Karpas-422 (cell line): Measurements from ENCODE around the gene SLC35E1. TPM values are rescaled to one million over a fixed set of nuclear protein-coding genes. Genes with fewer than 3 reads are reported as not detected.
"Not testable (repeated sequence)": the region's sequence is repeated elsewhere in the genome, so short reads cannot be mapped to it uniquely, and the experiment has no call there.

Source experiments
- DNase-seq: peaks from one replicate; pipeline ENCODE4 v3.0.0-alpha.2; 2015
- H2AFZ ChIP-seq: fragments of 200-600 bp; sonication (generic); 2 replicates; pipeline ENCODE4 v1.6.1; 2014; ENCODE audit warnings: antibody characterized with exemption, low read length, mixed read lengths
- H3K27ac ChIP-seq: fragments of 200-600 bp; sonication (generic); 2 replicates; pipeline ENCODE4 v1.5.1; 2014; ENCODE audit warnings: mild to moderate bottlenecking, low read length, moderate library complexity
- H3K27me3 ChIP-seq: fragments of 200-600 bp; sonication (generic); 2 replicates; pipeline ENCODE4 v1.6.1; 2014; ENCODE audit warnings: low read length, mixed read lengths
- H3K36me3 ChIP-seq: fragments of 200-600 bp; sonication (generic); 2 replicates; pipeline ENCODE4 v1.6.1; 2014; ENCODE audit warnings: low read length, mixed read lengths; ENCODE audit not compliant: insufficient read depth
- H3K4me1 ChIP-seq: fragments of 200-600 bp; sonication (generic); 2 replicates; pipeline ENCODE4 v1.6.1; 2014; ENCODE audit warnings: mild to moderate bottlenecking, low read length, mixed read lengths
- H3K4me2 ChIP-seq: fragments of 200-600 bp; sonication (generic); 2 replicates; pipeline ENCODE4 v1.6.1; 2014; ENCODE audit warnings: low read length, low read depth, mild to moderate bottlenecking; ENCODE audit not compliant: poor library complexity, severe bottlenecking
- H3K4me3 ChIP-seq: fragments of 200-600 bp; sonication (generic); 2 replicates; pipeline ENCODE4 v1.5.1; 2014; ENCODE audit warnings: mild to moderate bottlenecking, antibody characterized with exemption, low read length, mixed read lengths
- H3K79me2 ChIP-seq: fragments of 200-600 bp; sonication (generic); 2 replicates; pipeline ENCODE4 v1.6.1; 2014; ENCODE audit warnings: mild to moderate bottlenecking, low read length, mixed read lengths
- H3K9ac ChIP-seq: fragments of 200-600 bp; sonication (generic); 2 replicates; pipeline ENCODE4 v1.6.0; 2014; ENCODE audit warnings: low read length
- H3K9me2 ChIP-seq: fragments of 200-600 bp; sonication (generic), shearing (Covaris generic); replicated peaks from 2 replicates; pipeline ENCODE4 v1.6.0; 2014; ENCODE audit warnings: mild to moderate bottlenecking, low read length, moderate library complexity; ENCODE audit not compliant: insufficient read depth
- H3K9me3 ChIP-seq: fragments of 300-700, 200-600 bp; sonication (generic); 2 replicates; pipeline ENCODE4 v1.6.1; 2014; ENCODE audit warnings: low read length, mixed read lengths
- H4K20me1 ChIP-seq: fragments of 200-600 bp; sonication (generic); 2 replicates; pipeline ENCODE4 v1.6.1; 2014; ENCODE audit warnings: mild to moderate bottlenecking, antibody characterized with exemption, low read length, low read depth; ENCODE audit not compliant: insufficient read depth
- total RNA-seq: library from RNA; depleted of rRNA; stranded (reverse); fragments of >200 nt; shearing (Covaris generic); gene quantifications from 2 replicates; pipeline ENCODE4 v1.2.3, GENCODE V29; 2014; ENCODE audit warnings: low replicate concordance

The SLC35E1 gene
- total RNA-seq, 1 experiment from 2014 or later: 33.5 TPM

DNA sequence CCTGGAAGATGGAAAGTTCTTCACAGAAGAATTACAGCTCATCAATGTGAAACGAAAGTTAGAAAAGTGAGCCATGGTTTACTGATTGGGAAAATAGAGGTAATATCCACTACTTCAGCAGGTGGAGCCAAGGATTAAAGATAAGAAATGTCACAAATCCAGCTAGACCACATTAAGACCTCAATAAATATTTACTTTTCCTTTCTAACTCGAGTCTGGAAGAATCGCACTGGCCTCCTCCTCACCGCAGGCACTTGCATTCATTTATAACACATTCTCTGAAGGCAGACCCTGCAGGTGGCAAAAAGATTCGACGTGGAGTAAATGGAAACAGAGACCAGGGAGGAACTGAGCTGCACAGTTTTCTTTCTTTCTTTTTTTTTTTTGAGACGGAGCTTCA lies 7.4 kb downstream of the SLC35E1 start:
- DNase-seq: no peak
- no peak overlapping the region for H2AFZ ChIP-seq

DNA sequence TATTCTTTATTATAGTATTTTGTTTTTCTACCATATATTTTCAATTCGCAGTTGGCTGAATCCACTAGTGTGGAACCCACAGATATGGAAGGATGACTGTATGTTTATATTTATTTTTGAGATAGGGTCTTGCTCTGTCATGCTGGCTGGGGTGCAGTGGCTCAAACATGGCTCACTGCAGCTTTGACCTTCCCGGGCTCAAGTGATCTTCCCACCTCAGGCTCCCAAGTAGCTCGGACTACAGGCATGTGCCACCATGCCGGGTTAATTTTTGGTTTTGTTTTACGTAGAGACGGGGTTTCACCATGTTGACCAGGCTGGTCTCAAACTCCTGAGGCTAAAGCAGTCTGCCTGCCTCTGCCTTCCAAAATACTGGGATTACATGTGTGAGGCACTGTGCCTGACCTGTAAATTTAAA lies 9.6 kb downstream of the SLC35E1 start:
- Histone ChIP-seq H3K4me3 (no peak overlapping the region), H3K4me2 (no peak overlapping the region), H3K9me2 (no peaks in the 10 kb centered on the region), H3K9me3 (no peaks in the 10 kb centered on the region), H3K79me2 (peaks cover 11% of the 10 kb centered on the region), H3K36me3 (peaks cover 38% of the 10 kb centered on the region), H3K4me1 (no peaks in the 10 kb centered on the region), H2AFZ (no peak overlapping the region), H3K27me3 (no peaks in the 10 kb centered on the region), H3K9ac (no peak overlapping the region), H4K20me1 (no peaks in the 10 kb centered on the region), H3K27ac (no peak overlapping the region)
- no peak for DNase-seq

More for the DNA sequence above, 7.4 kb downstream of the SLC35E1 start:
- peaks cover 45% of the 10 kb centered on the region for H3K36me3 ChIP-seq
- peaks cover 4% of the 10 kb centered on the region; the same call in 1 of the 2 replicates for H4K20me1 ChIP-seq
- no peaks in the 10 kb centered on the region for H3K9me2 ChIP-seq
- H3K79me2 ChIP-seq: peaks cover 26% of the 10 kb centered on the region
- no peak overlapping the region for H3K4me3 ChIP-seq
- H3K9ac ChIP-seq: no peak overlapping the region
- no peak overlapping the region for H3K27ac ChIP-seq
- no peak overlapping the region for H3K4me2 ChIP-seq
- H3K4me1 ChIP-seq: no peaks in the 10 kb centered on the region
- no peaks in the 10 kb centered on the region for H3K9me3 ChIP-seq
- no peaks in the 10 kb centered on the region for H3K27me3 ChIP-seq

DNA sequence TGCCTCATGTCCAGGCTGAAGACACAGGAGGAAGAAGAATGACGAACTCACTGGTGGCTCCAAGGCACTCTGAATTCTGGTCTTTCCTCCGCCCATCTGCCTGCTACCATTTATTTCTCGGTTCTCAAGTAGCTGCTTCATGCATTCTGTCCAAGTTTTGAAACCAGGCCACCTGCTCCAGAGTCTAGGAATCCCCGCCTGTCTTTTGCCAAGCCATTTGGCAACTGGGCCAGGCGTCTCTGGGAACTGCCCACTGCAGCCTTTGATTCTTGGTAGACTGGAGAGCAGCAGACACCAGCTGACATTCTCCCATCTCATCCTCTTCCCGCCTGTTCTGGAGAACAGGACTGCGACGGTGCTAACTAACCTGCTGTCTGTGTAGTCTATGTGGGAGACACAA lies 10.8 kb downstream of the SLC35E1 start:
- Histone ChIP-seq H3K27me3 (no peaks in the 10 kb centered on the region), H3K9ac (no peak overlapping the region), H3K9me2 (no peaks in the 10 kb centered on the region), H3K79me2 (peaks cover 11% of the 10 kb centered on the region), H3K9me3 (no peaks in the 10 kb centered on the region), H3K4me3 (no peak overlapping the region), H3K4me1 (no peaks in the 10 kb centered on the region), H3K4me2 (no peak overlapping the region), H4K20me1 (no peaks in the 10 kb centered on the region), H3K27ac (no peak overlapping the region), H3K36me3 (peaks cover 26% of the 10 kb centered on the region; the same call in 1 of the 2 replicates), H2AFZ (no peak overlapping the region)
- DNase-seq: no peak

DNA sequence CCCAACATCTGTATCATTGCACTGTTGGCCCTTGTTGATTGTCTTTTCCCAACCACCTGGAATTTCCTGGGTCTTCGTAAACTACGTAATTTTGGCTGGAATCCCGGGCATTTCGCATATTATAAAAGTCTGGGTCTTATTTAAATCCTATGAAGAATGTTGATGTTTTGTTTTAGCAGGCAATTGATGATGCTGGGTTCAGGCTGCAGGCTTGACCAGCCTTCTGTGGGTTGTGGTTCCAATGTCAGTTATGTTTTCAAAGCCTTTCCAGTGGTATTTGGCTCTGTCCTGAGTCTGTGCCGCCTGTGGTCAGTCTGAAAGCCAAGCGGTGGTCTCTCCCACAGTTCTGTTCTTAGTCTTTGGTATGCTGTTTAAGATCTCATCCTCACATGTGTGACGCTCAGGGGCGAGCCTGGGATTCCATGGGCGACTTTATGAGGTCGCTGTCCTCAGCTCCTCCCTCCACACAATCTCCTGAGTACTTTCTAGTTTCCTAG lies 12.4 kb downstream of the SLC35E1 start:
- Histone ChIP-seq H3K36me3 (peaks cover 23% of the 10 kb centered on the region; the same call in 1 of the 2 replicates), H3K4me1 (no peaks in the 10 kb centered on the region)

DNA sequence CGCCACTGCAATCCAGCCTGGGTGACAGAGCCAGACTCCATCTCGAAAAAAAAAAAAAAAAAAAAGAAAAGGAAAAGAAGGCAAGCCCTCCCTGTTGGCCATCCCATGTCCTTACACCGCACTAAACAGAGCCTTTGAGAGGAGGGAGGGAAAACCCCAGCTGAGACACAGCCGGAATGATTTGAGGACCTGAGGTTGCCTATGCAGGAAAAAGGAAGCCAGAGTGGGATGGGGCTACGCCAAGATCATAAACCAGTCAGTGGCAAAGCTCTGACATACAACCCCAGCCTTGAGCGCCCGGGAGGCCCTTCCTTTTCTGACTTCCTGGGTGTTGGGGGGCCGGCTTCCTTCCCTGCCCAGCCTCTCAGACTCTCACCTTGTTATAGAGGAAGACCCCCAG lies 17.4 kb downstream of the SLC35E1 start:
- H2AFZ ChIP-seq: no peak overlapping the region
- no peak overlapping the region for H3K9ac ChIP-seq
- H3K4me2 ChIP-seq: no peak overlapping the region

More for the DNA sequence above, 12.4 kb downstream of the SLC35E1 start:
- Histone ChIP-seq H4K20me1 (no peaks in the 10 kb centered on the region), H3K9me2 (no peaks in the 10 kb centered on the region), H3K9me3 (no peaks in the 10 kb centered on the region), H3K79me2 (peaks cover 11% of the 10 kb centered on the region), H3K9ac (no peak overlapping the region), H3K4me2 (no peak overlapping the region), H2AFZ (no peak overlapping the region), H3K27ac (no peak overlapping the region), H3K27me3 (no peaks in the 10 kb centered on the region), H3K4me3 (no peak overlapping the region)
- DNase-seq: no peak

DNA sequence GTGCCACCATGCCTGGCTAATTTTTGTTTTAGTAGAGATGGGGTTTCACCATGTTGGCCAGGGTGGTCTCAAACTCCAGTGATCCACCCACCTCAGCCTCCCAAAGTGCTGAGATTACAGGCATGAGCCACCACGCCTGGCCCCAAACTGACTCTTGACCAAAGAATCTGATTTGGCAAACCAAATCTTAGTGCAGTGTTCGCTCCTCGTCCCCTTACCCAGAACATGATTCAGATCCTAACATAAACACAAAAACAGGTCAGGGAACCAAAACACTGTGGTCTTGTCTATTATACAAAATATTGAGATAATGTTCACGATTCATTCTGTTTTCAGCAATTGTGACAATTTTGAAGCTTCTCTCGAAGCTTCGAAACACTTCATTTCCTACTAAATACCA lies 20.3 kb downstream of the SLC35E1 start:
- H3K27ac ChIP-seq, H3K4me1 ChIP-seq, H2AFZ ChIP-seq, DNase-seq, H3K4me3 ChIP-seq, H3K9ac ChIP-seq, H3K4me2 ChIP-seq, H3K79me2 ChIP-seq, H3K9me3 ChIP-seq, H3K36me3 ChIP-seq, H4K20me1 ChIP-seq, H3K27me3 ChIP-seq, H3K9me2 ChIP-seq: not testable (repeated sequence)

More for the DNA sequence above, 17.4 kb downstream of the SLC35E1 start:
- DNase-seq: no peak
- Histone ChIP-seq H3K4me1 (no peaks in the 10 kb centered on the region), H3K27me3 (no peaks in the 10 kb centered on the region), H3K36me3 (peaks cover 8% of the 10 kb centered on the region; the same call in 1 of the 2 replicates), H3K79me2 (no peaks in the 10 kb centered on the region; the same call in 1 of the 2 replicates), H3K4me3 (no peak overlapping the region), H3K9me3 (no peaks in the 10 kb centered on the region), H3K27ac (no peak overlapping the region), H3K9me2 (no peaks in the 10 kb centered on the region), H4K20me1 (no peaks in the 10 kb centered on the region)

DNA sequence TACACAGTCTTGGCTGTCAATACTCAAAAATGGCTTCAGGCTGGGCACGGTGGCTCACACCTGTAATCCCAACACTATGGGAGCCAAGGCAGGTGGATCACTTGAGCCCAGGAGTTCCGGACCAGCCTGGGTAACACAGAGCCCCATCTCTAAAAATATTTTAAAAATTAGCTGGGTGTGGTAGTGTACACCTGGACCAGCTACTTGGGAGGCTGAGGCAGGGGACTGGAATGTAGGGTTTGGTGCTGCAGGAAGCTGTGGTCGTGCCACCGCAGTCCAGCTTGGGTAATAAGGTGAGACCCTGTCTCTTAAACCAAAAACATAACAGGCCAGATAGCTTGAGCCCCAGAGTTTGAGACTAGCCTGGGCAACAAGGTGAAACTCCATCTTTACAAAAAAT lies 23.3 kb downstream of the SLC35E1 start:
- no peak for DNase-seq
- H3K4me1 ChIP-seq: peaks cover 16% of the 10 kb centered on the region
- H2AFZ ChIP-seq: no peak overlapping the region
- no peaks in the 10 kb centered on the region for H4K20me1 ChIP-seq
- H3K79me2 ChIP-seq: peaks cover under 1% of the 10 kb centered on the region
- H3K9me2 ChIP-seq: no peaks in the 10 kb centered on the region
- no peak overlapping the region for H3K4me2 ChIP-seq
- H3K27me3 ChIP-seq: no peaks in the 10 kb centered on the region
- H3K9ac ChIP-seq: no peak overlapping the region
- H3K27ac ChIP-seq: no peak overlapping the region
- H3K4me3 ChIP-seq: no peak overlapping the region
- H3K9me3 ChIP-seq: no peaks in the 10 kb centered on the region
- H3K36me3 ChIP-seq: peaks cover 3% of the 10 kb centered on the region; the same call in 1 of the 2 replicates

DNA sequence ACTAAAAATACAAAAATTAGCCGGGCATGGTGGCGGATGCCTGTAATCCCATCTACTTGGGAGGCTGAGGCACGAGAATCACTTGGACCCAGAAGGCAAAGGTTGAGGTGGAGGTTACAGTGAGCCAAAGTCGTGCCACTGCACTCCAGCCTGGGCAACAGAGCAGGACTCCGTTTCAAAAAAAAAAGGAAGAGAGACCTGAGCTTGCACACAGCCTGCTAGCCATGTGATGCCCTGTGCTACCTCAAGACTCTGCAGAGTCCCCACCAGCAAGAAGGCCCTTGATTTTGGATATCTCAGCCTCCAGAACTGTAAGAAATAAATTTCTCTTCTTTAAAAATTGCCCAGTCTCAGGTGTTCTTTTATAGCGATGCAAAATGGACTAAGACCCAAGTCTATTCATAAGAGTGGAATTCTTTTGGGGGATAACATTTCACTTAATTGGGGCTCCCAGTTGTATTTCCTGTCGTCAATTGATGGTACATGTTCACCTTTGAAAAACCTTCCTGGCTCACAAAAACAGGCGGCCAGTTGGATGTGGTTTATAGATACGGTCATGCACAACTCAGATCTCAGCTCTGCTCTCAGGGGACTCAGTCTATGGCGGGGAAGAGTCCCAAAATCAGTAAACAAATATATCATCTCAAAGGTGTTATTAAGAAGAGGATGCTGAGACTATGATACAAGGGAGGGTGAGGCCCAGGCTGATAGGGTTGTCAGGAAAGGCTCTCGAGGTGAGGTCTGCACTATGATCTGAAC lies 27.6 kb downstream of the SLC35E1 start:
- no peaks in the 10 kb centered on the region for H3K9me3 ChIP-seq
- H3K27ac ChIP-seq: peak overlapping the region; percentile 87
- H3K4me2 ChIP-seq: peak overlapping the region; percentile 28
- no peaks in the 10 kb centered on the region for H3K27me3 ChIP-seq
- peaks cover 19% of the 10 kb centered on the region for H4K20me1 ChIP-seq
- H3K36me3 ChIP-seq: peaks cover 11% of the 10 kb centered on the region
- peaks cover 42% of the 10 kb centered on the region for H3K79me2 ChIP-seq
- H3K4me1 ChIP-seq: peaks cover 33% of the 10 kb centered on the region
- H2AFZ ChIP-seq: no peak overlapping the region
- H3K9ac ChIP-seq: peak overlapping the region; percentile 39
- H3K4me3 ChIP-seq: 0 out of 2 replicates have a peak overlapping the region, but pooled peaks have one; percentile 2
- peak; percentile 72 for DNase-seq
- H3K9me2 ChIP-seq: no peaks in the 10 kb centered on the region
